D721Med (cell line): ENCODE measurements around the gene TMEM184B.

ENCODE experiments used
- DNase-seq: peaks from one replicate; pipeline ENCODE4 v3.0.0; 2011; ENCODE audit warnings: low spot score; ENCODE audit not compliant: insufficient read length
- FAIRE-seq: peaks from 2 replicates; lab custom pipeline; 2011; peaks lifted over from hg19 to GRCh38; lab: Jason Lieb, UNC
- TF ChIP-seq, protein P1 (sequence below): IDR thresholded peaks from 2 replicates; pipeline ENCODE4 v1.5.1; 2012; ENCODE audit warnings: mild to moderate bottlenecking, control low read depth; ENCODE audit not compliant: insufficient read depth; ENCODE audit errors: missing control alignments

Gene TMEM184B

GRCh38 chr22:38286915-38287669 lies 14.3 kb upstream of the TMEM184B start:
- TF ChIP-seq, protein P1, sequence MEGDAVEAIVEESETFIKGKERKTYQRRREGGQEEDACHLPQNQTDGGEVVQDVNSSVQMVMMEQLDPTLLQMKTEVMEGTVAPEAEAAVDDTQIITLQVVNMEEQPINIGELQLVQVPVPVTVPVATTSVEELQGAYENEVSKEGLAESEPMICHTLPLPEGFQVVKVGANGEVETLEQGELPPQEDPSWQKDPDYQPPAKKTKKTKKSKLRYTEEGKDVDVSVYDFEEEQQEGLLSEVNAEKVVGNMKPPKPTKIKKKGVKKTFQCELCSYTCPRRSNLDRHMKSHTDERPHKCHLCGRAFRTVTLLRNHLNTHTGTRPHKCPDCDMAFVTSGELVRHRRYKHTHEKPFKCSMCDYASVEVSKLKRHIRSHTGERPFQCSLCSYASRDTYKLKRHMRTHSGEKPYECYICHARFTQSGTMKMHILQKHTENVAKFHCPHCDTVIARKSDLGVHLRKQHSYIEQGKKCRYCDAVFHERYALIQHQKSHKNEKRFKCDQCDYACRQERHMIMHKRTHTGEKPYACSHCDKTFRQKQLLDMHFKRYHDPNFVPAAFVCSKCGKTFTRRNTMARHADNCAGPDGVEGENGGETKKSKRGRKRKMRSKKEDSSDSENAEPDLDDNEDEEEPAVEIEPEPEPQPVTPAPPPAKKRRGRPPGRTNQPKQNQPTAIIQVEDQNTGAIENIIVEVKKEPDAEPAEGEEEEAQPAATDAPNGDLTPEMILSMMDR = no peak
- no peak for FAIRE-seq
- DNase-seq = no peak

DNA sequence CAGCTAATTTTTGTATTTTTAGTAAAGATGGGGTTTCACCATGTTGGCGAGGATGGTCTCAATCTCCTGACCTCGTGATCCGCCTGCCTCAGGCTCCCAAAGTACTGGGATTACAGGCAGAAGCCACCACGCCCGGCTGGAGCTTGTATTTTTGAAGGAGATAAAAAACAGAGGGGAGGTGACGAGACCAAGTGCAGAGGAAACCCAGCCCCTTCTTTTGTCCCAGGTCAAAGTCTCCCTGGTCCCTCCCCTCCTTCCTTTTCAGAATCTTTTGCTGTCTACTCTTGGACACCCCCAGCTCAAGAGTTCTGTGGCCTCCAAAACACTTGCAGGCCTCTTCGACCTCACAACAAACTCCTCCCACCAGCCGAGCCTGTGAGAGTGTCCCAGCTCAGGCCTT lies 12.2 kb upstream of the TMEM184B start:
- no peak for FAIRE-seq
- TF ChIP-seq, protein P1 = no peak
- DNase-seq = no peak

GRCh38 chr22:38284042-38284402 lies 11.2 kb upstream of the TMEM184B start:
- no peak for DNase-seq
- FAIRE-seq = no peak
- TF ChIP-seq, protein P1 = no peak

DNA sequence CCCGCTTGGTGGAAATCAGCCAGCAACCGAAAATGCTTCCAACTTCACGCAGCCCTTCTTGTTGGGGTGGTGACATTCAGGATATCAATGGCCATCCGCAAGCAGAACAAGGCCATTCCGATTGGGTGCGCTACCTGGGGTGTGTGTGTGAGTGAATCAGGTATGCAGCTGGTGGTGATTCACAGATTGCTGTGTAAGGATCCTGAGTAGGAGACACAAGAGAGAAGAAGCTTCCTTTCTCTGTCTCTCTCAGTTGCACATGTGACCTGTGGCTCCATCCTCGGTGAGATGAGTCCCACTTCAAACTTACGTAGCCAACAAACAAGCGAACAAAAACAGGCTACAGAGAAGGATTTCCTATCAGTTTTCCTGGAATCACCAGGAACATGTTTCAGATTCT lies 9.6 kb upstream of the TMEM184B start:
- DNase-seq (no peak), FAIRE-seq (no peak)
- TF ChIP-seq, protein P1 = no peak

DNA sequence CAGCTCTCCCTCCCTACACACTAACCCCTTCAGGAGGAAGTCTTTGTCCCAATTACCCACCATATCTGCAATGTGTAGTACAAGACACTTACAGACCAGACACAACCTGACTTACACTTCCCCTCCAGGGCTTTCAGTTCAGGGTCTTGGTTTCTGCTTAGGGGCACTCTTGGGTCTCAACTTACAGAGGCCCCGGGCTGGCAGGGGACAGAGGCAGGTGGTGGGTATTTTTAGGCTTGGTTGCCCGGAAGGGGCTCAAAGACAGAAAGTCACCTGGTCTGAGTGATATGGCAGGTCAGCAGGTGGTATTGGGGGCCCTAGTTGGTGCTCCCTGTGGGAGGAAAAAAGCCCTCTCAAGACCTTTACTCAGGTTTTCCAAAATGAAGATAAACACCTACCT lies 3.4 kb upstream of the TMEM184B start:
- DNase-seq (no peak), FAIRE-seq (no peak)
- TF ChIP-seq, protein P1 = no peak

DNA sequence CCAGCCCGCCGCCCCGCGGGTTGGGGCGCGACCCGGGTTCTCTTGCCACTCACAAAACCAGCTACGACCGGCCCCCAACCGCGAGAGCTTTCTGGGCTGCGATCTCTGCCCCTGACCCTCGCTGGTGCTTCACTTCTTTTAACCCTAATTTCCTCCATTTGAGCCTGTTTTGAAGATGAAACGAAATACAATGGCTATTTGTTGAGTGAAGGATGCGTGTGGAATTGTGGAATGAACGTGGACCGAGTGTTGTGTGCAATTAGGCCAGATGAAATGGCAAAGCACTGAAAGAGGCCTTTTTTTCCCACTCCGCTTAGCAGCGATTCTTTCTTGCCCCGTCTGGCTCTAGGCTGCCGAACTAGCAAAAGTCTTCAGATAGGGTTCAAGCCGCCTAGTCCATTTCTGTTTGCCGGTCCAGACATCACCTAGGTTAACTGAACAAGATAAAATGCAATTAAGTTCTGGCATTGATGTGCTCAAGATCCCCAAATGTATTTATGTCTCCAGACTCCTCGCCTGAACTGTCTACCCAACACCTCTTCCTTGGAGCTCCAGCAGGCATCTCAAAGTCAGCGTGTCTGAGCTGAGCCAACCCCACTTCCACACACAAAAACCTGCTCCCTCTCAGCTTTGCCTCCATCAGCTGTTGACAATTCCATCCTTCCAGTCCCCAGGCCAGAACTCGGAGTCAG lies 471 bp upstream of the TMEM184B start:
- DNase-seq (no peak), FAIRE-seq (no peak)
- TF ChIP-seq, protein P1 = no peak

- DNase-seq = no peak
- TF ChIP-seq, protein P1 = no peak
- no peak for FAIRE-seq
These were observed 860 bp downstream of the TMEM184B start for GRCh38 chr22:38271927-38272372.
